HepG2 (cell line): ENCODE results near the gene NIPSNAP3A.

Source experiments
- CEBPG ChIP-seq: IDR thresholded peaks from 2 replicates; pipeline ENCODE4 v1.6.1; 2016
- ELF4 ChIP-seq: sonication (generic); formaldehyde crosslinking; IDR thresholded peaks from 2 replicates; pipeline ENCODE4 v1.5.0; 2020; ENCODE audit warnings: missing genetic modification reagents, mild to moderate bottlenecking, moderate library complexity, borderline replicate concordance
- GLI4 ChIP-seq: sonication (generic); formaldehyde crosslinking; IDR thresholded peaks from 2 replicates; pipeline ENCODE4 v1.5.1; 2020; ENCODE audit warnings: missing genetic modification reagents, mild to moderate bottlenecking, moderate library complexity, borderline replicate concordance
- JUN ChIP-seq: sonication (generic); formaldehyde crosslinking; IDR thresholded peaks from 2 replicates; pipeline ENCODE4 v1.4.0; 2020; ENCODE audit warnings: mild to moderate bottlenecking, missing genetic modification reagents
- MYC ChIP-seq: sonication (generic); formaldehyde crosslinking; IDR thresholded peaks from 2 replicates; pipeline ENCODE4 v1.9.0; 2021; ENCODE audit warnings: missing genetic modification reagents, borderline replicate concordance
- NR3C1 ChIP-seq: sonication (generic); formaldehyde crosslinking; IDR thresholded peaks from 2 replicates; pipeline ENCODE4 v1.4.0; 2020; ENCODE audit warnings: missing genetic modification reagents
- RAD21 ChIP-seq: fragments of 450-650 bp; formaldehyde crosslinking; IDR thresholded peaks from 2 replicates; pipeline ENCODE4 v1.5.0; 2020; ENCODE audit warnings: mild to moderate bottlenecking
- TAF1 ChIP-seq: sonication (generic); formaldehyde crosslinking; IDR thresholded peaks from 2 replicates; pipeline ENCODE4 v1.4.0; 2020; ENCODE audit warnings: missing genetic modification reagents
- ZFP37 ChIP-seq: sonication (generic); formaldehyde crosslinking; IDR thresholded peaks from 2 replicates; pipeline ENCODE4 v1.4.0; 2020; ENCODE audit warnings: missing genetic modification reagents, borderline replicate concordance
- TF ChIP-seq, protein P1 (sequence below): sonication (generic); formaldehyde crosslinking; IDR thresholded peaks from 2 replicates; pipeline ENCODE4 v1.4.0; 2020; ENCODE audit warnings: mild to moderate bottlenecking, missing genetic modification reagents, borderline replicate concordance
- TF ChIP-seq, protein P2 (sequence below): IDR thresholded peaks from 2 replicates; pipeline ENCODE4 v1.6.1; 2016; ENCODE audit warnings: low read depth
- TF ChIP-seq, protein P3 (sequence below): sonication (generic); formaldehyde crosslinking; IDR thresholded peaks from 2 replicates; pipeline ENCODE4 v1.5.0; 2020; ENCODE audit warnings: mild to moderate bottlenecking, missing genetic modification reagents, moderate library complexity
- TF ChIP-seq, protein P4 (sequence below): sonication (generic); formaldehyde crosslinking; IDR thresholded peaks from 2 replicates; pipeline ENCODE4 v1.4.0; 2020; ENCODE audit warnings: missing genetic modification reagents
- TF ChIP-seq, protein P5 (sequence below): sonication (generic); formaldehyde crosslinking; IDR thresholded peaks from 2 replicates; pipeline ENCODE4 v1.9.0; 2021; ENCODE audit warnings: missing genetic modification reagents, borderline replicate concordance

DNA sequence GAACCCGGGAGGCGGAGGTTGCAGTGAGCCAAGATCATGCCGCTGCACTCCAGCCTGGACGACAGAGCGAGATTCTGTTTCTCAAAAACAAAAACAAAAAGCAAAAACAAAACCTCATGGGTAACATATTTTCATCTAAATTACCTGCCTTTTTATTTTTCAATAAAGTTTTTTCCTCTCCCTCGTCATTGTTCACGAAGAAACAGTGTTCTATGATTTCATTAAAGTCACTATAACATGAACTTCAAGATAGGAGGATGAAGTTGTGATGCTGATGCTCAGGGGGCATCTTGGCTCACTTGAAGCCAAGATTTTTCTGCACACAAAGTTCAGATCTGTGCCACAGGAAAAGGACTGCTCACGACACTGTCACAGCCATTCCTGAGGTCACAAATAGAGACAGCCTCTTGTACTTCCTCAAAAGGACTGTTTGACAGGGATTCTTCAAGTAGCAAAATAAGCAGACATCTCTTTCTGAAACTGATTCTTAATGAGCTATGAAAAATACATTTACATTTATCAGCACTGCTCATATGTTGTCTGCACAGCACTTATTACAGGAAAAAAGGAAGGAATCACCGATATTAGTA is 32.6 kb downstream of the NIPSNAP3A start:
- no peak for TF ChIP-seq ZFP37
- no peak for TF ChIP-seq CEBPG (CRISPR knock-in tag)
- TF ChIP-seq, protein P1, sequence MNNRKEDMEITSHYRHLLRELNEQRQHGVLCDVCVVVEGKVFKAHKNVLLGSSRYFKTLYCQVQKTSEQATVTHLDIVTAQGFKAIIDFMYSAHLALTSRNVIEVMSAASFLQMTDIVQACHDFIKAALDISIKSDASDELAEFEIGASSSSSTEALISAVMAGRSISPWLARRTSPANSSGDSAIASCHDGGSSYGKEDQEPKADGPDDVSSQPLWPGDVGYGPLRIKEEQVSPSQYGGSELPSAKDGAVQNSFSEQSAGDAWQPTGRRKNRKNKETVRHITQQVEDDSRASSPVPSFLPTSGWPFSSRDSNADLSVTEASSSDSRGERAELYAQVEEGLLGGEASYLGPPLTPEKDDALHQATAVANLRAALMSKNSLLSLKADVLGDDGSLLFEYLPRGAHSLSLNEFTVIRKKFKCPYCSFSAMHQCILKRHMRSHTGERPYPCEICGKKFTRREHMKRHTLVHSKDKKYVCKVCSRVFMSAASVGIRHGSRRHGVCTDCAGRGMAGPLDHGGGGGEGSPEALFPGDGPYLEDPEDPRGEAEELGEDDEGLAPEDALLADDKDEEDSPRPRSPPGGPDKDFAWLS (CRISPR knock-in tag) = no peak
- TF ChIP-seq, protein P2, sequence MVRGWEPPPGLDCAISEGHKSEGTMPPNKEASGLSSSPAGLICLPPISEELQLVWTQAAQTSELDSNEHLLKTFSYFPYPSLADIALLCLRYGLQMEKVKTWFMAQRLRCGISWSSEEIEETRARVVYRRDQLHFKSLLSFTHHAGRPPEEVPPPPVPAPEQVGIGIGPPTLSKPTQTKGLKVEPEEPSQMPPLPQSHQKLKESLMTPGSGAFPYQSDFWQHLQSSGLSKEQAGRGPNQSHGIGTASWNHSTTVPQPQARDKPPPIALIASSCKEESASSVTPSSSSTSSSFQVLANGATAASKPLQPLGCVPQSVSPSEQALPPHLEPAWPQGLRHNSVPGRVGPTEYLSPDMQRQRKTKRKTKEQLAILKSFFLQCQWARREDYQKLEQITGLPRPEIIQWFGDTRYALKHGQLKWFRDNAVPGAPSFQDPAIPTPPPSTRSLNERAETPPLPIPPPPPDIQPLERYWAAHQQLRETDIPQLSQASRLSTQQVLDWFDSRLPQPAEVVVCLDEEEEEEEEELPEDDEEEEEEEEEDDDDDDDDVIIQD (CRISPR knock-in tag) = no peak
- TF ChIP-seq RAD21 = no peak
- TF ChIP-seq, protein P3, sequence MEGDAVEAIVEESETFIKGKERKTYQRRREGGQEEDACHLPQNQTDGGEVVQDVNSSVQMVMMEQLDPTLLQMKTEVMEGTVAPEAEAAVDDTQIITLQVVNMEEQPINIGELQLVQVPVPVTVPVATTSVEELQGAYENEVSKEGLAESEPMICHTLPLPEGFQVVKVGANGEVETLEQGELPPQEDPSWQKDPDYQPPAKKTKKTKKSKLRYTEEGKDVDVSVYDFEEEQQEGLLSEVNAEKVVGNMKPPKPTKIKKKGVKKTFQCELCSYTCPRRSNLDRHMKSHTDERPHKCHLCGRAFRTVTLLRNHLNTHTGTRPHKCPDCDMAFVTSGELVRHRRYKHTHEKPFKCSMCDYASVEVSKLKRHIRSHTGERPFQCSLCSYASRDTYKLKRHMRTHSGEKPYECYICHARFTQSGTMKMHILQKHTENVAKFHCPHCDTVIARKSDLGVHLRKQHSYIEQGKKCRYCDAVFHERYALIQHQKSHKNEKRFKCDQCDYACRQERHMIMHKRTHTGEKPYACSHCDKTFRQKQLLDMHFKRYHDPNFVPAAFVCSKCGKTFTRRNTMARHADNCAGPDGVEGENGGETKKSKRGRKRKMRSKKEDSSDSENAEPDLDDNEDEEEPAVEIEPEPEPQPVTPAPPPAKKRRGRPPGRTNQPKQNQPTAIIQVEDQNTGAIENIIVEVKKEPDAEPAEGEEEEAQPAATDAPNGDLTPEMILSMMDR (CRISPR knock-in tag) = no peak
- TF ChIP-seq, protein P4, sequence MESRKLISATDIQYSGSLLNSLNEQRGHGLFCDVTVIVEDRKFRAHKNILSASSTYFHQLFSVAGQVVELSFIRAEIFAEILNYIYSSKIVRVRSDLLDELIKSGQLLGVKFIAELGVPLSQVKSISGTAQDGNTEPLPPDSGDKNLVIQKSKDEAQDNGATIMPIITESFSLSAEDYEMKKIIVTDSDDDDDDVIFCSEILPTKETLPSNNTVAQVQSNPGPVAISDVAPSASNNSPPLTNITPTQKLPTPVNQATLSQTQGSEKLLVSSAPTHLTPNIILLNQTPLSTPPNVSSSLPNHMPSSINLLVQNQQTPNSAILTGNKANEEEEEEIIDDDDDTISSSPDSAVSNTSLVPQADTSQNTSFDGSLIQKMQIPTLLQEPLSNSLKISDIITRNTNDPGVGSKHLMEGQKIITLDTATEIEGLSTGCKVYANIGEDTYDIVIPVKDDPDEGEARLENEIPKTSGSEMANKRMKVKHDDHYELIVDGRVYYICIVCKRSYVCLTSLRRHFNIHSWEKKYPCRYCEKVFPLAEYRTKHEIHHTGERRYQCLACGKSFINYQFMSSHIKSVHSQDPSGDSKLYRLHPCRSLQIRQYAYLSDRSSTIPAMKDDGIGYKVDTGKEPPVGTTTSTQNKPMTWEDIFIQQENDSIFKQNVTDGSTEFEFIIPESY (CRISPR knock-in tag) = no peak
- no peak for TF ChIP-seq NR3C1
- TF ChIP-seq JUN = no peak
- TF ChIP-seq, protein P5, sequence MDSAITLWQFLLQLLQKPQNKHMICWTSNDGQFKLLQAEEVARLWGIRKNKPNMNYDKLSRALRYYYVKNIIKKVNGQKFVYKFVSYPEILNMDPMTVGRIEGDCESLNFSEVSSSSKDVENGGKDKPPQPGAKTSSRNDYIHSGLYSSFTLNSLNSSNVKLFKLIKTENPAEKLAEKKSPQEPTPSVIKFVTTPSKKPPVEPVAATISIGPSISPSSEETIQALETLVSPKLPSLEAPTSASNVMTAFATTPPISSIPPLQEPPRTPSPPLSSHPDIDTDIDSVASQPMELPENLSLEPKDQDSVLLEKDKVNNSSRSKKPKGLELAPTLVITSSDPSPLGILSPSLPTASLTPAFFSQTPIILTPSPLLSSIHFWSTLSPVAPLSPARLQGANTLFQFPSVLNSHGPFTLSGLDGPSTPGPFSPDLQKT (CRISPR knock-in tag) = no peak
- no peak for TF ChIP-seq GLI4
- TF ChIP-seq MYC (CRISPR knock-in tag) = no peak
- TF ChIP-seq TAF1 = no peak
- no peak for TF ChIP-seq ELF4 (CRISPR knock-in tag)
